PC-9 (cell line): ENCODE measurements around the gene TSPEAR. TPM values are rescaled to one million over a fixed set of nuclear protein-coding genes. Genes with fewer than 3 reads are reported as not detected.
"Not testable (repeated sequence)": the region's sequence is repeated elsewhere in the genome, so short reads cannot be mapped to it uniquely, and the experiment has no call there.

Experiments used
- BruUV-seq: library from RNA; stranded (reverse); fragments of 400-500 nt; replicated peaks from 2 replicates; lab custom pipeline; 2021; lab: Mats Ljungman, UMichigan
- CTCF ChIA-PET: fragments of 300-600 bp; sonication (Branson Sonifier 250); formaldehyde crosslinking; loops from one replicate; lab custom pipeline; 2022; ENCODE audit warnings: antibody characterized with exemption; lab: Charles Lee
- POLR2A ChIA-PET: fragments of 300-600 bp; sonication (Branson Sonifier 250); formaldehyde crosslinking; loops from one replicate; lab custom pipeline; 2022; ENCODE audit warnings: antibody characterized with exemption; ENCODE audit not compliant: unreplicated experiment; lab: Charles Lee
- DNase-seq, 2 experiments: peaks; one replicate each; pipeline versions ENCODE4 v3.0.0 to v3.0.0-alpha.2; 2015 to 2022; ENCODE audit warnings: mixed read lengths in 1 of 2
- H2AFZ ChIP-seq: fragments of 200-600 bp; sonication (generic); 2 replicates; pipeline ENCODE4 v1.8.1; 2017; ENCODE audit warnings: antibody characterized with exemption
- H3F3A ChIP-seq: fragments of 200-600 bp; sonication (generic); 2 replicates; pipeline ENCODE4 v1.8.1; 2017; ENCODE audit warnings: antibody characterized with exemption, mild to moderate bottlenecking, low read depth; ENCODE audit not compliant: insufficient read depth
- H3K27ac ChIP-seq: fragments of 200-600 bp; sonication (generic); 2 replicates; pipeline ENCODE4 v1.6.1; 2016; ENCODE audit warnings: mixed run types
- H3K27me3 ChIP-seq: fragments of 200-600 bp; sonication (generic); 2 replicates; pipeline ENCODE4 v1.6.1; 2016; ENCODE audit warnings: low read depth, mixed run types; ENCODE audit not compliant: insufficient read depth
- H3K36me3 ChIP-seq: fragments of 200-600 bp; sonication (generic); 2 replicates; pipeline ENCODE4 v1.6.1; 2016; ENCODE audit warnings: low read depth, mixed run types
- H3K4me1 ChIP-seq: fragments of 200-600 bp; sonication (generic); replicated peaks from 2 replicates; pipeline ENCODE4 v1.6.1; 2016; ENCODE audit warnings: mixed run types; ENCODE audit not compliant: insufficient read depth
- H3K4me2 ChIP-seq: fragments of 200-600 bp; sonication (generic); 2 replicates; pipeline ENCODE4 v1.6.1; 2017; ENCODE audit warnings: mixed run types
- H3K4me3 ChIP-seq: fragments of 200-600 bp; sonication (generic); 2 replicates; pipeline ENCODE4 v1.6.1; 2016; ENCODE audit warnings: mixed run types
- H3K79me2 ChIP-seq: fragments of 200-600 bp; sonication (generic); 2 replicates; pipeline ENCODE4 v1.6.1; 2017; ENCODE audit warnings: low read depth, mixed run types
- H3K9me2 ChIP-seq: fragments of 200-600 bp; sonication (generic); 2 replicates; pipeline ENCODE4 v1.8.1; 2017; ENCODE audit warnings: mild to moderate bottlenecking; ENCODE audit not compliant: insufficient read depth
- H3K9me3 ChIP-seq: fragments of 200-600 bp; sonication (generic); 2 replicates; pipeline ENCODE4 v1.8.1; 2016; ENCODE audit warnings: low read depth; ENCODE audit not compliant: insufficient read depth
- H4K20me1 ChIP-seq: fragments of 200-600 bp; sonication (generic); 2 replicates; pipeline ENCODE4 v1.8.1; 2017; ENCODE audit not compliant: insufficient read depth
- CTCF ChIP-seq: fragments of 200-600 bp; sonication (generic); conservative IDR thresholded peaks from 2 replicates; pipeline ENCODE4 v1.6.1; 2017; ENCODE audit warnings: mixed run types, antibody characterized with exemption, mild to moderate bottlenecking, moderate library complexity
- EZH2 ChIP-seq: fragments of 200-600 bp; sonication (generic); IDR thresholded peaks from 2 replicates; pipeline ENCODE4 v1.8.0; 2017; ENCODE audit warnings: antibody characterized with exemption, low read depth
- intact Hi-C: fragments of 100-400 bp; cut with micrococcal nuclease; formaldehyde crosslinking; loops from one replicate; pipeline ENCODE4 v1.10.0; 2022; ENCODE audit not compliant: unreplicated experiment
- total RNA-seq: library from RNA; stranded (reverse); gene quantifications from 2 replicates; pipeline ENCODE4 v1.2.3, GENCODE V29; 2021

Gene TSPEAR
- total RNA-seq, 1 experiment from 2014 or later: not detected

- Histone ChIP-seq H3K4me1 (no peaks in the 10 kb centered on the region), H3K36me3 (no peaks in the 10 kb centered on the region), H3K79me2 (no peaks in the 10 kb centered on the region), H3F3A (no peaks in the 10 kb centered on the region), H3K27me3 (peaks cover 31% of the 10 kb centered on the region), H3K27ac (no peak overlapping the region), H2AFZ (no peak overlapping the region), H3K4me3 (no peak overlapping the region), H3K9me3 (no peaks in the 10 kb centered on the region), H3K9me2 (no peaks in the 10 kb centered on the region), H4K20me1 (no peaks in the 10 kb centered on the region), H3K4me2 (no peak overlapping the region)
- BruUV-seq: no TSS peak
- intact Hi-C loops: no loop called here
- ChIA-PET POLR2A (no interaction called here), CTCF (no interaction called here)
- no peak for DNase-seq
- no peak for TF ChIP-seq CTCF
- TF ChIP-seq EZH2: no peak
These were observed 82.5 kb downstream of the TSPEAR start for GRCh38 chr21:44628707-44629391.

- BruUV-seq, CTCF ChIA-PET, intact Hi-C loops: not testable (repeated sequence)
These were observed 83.5 kb downstream of the TSPEAR start for GRCh38 chr21:44627831-44628233.

GRCh38 chr21:44627181-44627822, 84.1 kb downstream of the TSPEAR start:
- H3K36me3 ChIP-seq, intact Hi-C loops, H3K27ac ChIP-seq, H3K4me1 ChIP-seq, H3F3A ChIP-seq, H3K4me2 ChIP-seq, H3K4me3 ChIP-seq, BruUV-seq, H3K79me2 ChIP-seq, CTCF ChIA-PET, H3K9me3 ChIP-seq, DNase-seq, H4K20me1 ChIP-seq, POLR2A ChIA-PET, H2AFZ ChIP-seq, H3K9me2 ChIP-seq: not testable (repeated sequence)
- peaks cover 31% of the 10 kb centered on the region for H3K27me3 ChIP-seq

More at GRCh38 chr21:44627831-44628233, 83.5 kb downstream of the TSPEAR start:
- H3K4me3 ChIP-seq, H3K36me3 ChIP-seq, H3K9me3 ChIP-seq, H3K27ac ChIP-seq, H3F3A ChIP-seq, H2AFZ ChIP-seq, POLR2A ChIA-PET, H4K20me1 ChIP-seq, H3K9me2 ChIP-seq, H3K4me1 ChIP-seq, H3K79me2 ChIP-seq, H3K4me2 ChIP-seq, DNase-seq: not testable (repeated sequence)
- peaks cover 31% of the 10 kb centered on the region for H3K27me3 ChIP-seq

GRCh38 chr21:44626673-44627143, 84.7 kb downstream of the TSPEAR start, which contains the start of gene KRTAP10-9:
TSS of gene KRTAP10-9 (plus strand) at chr21:44627093. CDS start at chr21:44627172, 79 bp downstream.
- no peak within 1 kb of the TSS for H3K27ac ChIP-seq
- H3F3A ChIP-seq: no peaks in the 10 kb centered on the region
- CTCF ChIA-PET: no interaction called here
- no peaks in the 10 kb centered on the region for H4K20me1 ChIP-seq
- no peak within 1 kb of the TSS for H3K4me2 ChIP-seq
- H3K9me3 ChIP-seq: peaks cover 4% of the 10 kb centered on the region; the same call in 1 of the 2 replicates
- no peak for TF ChIP-seq EZH2
- TF ChIP-seq CTCF: no peak
- POLR2A ChIA-PET: no interaction called here
- intact Hi-C loops: no loop called here
- no peak within 1 kb of the TSS for H2AFZ ChIP-seq
- BruUV-seq: no TSS peak
- H3K27me3 ChIP-seq: peaks cover 31% of the 10 kb centered on the region
- no peaks in the 10 kb centered on the region for H3K36me3 ChIP-seq
- H3K4me1 ChIP-seq: no peaks in the 10 kb centered on the region
- H3K79me2 ChIP-seq: no peaks in the 10 kb centered on the region
- H3K4me3 ChIP-seq: no peak within 1 kb of the TSS
- no peaks in the 10 kb centered on the region for H3K9me2 ChIP-seq
- DNase-seq: no peak
